HT1080 (cell line): Measurements from ENCODE around the gene TMEM258. TPM values are rescaled to one million over a fixed set of nuclear protein-coding genes. Genes with fewer than 3 reads are reported as not detected.

Source experiments
- DNase-seq: peaks from one replicate; pipeline ENCODE4 v3.0.0-alpha.2; 2015; ENCODE audit warnings: low read depth
- total RNA-seq: library from RNA; depleted of rRNA; stranded (reverse); fragments of >200 nt; shearing (Covaris generic); gene quantifications from 2 replicates; pipeline ENCODE4 v1.2.3, GENCODE V29; 2014

Gene TMEM258
- total RNA-seq, 1 experiment from 2014 or later, result 184 TPM

DNA sequence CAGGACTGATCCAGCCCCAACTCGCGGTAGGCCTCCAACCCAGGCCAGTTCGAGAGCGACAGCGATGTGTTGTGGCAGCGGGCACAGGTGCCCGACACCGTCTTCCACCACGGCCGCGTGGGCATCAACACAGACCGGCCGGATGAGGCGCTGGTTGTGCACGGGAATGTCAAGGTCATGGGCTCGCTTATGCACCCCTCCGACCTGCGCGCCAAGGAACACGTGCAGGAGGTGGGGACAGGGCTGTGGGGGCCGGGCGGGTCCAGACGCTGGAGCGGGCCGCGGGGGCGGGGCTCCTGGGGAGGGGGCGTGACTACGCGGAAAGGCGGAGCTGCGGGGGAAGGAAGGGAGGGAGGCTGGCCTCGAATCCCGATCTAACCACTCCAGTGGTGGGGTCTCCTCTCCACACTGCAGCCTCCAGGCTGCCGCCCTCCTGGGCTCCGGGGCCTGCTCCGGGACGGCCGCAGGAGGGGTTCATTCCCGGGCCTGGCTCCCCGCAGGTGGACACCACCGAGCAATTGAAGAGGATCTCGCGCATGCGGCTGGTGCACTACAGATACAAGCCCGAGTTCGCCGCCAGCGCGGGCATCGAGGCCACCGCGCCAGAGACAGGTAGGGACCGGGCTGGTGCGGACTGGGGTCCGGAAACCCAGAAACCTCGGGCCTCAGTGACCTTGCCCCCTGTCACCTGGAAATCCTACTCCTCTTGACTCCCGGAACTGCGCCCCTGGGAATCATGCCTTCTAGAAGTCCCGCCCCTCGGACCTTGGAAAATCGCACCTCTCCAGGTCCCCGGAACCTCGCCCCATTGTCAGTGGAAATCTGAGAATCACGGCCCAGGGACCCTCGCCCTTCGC lies 14.9 kb downstream of the TMEM258 start:
- no peak for DNase-seq

DNA sequence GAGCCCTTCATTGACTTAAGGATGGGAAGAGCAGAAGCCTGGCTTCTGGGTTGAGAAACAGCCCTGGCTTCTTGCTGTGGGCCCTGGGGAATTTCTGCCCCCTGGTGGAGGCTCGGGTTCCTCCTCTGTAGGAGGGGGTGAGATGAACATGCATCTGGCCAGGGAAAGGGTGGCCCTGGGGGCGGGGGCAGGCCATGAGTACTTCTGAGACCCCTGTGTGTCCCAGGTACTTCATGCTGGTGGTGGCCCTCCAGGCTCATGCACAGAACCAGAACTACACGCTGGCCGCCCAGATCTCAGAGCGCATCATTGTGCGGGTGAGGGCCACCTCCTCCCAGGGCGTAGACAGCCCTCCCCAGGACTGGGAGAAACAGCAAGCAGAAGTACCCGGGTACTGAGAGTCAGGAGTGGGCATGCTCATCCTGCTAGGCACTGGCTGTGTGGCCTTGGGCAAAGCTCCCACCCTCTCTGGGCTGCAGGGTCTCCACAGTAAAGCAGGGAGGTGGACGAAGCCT lies 15.8 kb downstream of the TMEM258 start:
- peak; percentile 62 for DNase-seq

DNA sequence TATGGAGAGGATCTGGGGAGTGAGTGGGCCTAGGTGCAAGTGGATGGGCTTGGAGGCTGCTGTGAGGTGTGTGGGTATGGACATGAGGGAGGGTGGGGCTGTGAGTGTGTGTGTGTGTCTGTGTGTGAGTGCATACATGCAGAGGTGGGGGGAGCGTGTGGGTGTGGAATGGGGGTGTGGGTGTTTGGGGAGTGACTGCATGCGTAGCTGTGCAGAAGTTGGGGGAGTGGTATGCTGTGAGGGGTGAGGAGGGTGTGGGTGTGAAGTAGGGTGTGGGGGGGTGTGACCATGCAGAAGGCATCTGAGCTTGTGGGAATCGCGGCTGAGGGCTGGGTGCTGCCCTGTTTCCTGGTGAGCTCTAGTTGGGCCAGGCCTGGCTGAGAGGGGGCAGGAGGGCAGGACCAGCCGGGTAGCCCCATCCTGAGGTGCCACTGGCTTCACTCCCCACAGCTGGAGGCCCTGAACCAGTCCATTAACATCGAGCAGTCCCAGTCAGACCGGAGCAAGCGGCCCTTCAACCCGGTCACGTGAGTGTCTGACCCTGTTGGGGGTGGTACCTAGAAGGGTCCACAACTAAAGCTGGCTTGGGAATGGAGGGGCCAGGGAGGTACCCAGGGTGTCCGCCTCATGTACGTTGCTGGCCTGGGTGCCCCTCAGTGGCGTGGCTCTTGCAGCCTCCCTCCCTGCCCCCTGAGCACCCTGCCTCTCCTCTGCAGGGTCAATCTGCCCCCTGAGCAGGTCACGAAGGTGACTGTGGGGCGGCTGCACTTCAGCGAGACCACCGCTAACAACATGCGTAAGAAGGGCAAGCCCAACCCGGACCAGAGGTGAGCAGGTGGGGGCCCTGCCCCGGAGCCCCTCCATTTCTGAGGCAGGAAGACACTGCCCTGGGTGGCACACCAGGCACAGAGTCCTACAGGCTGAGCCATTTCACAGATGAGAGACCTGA lies 16.5 kb downstream of the TMEM258 start:
- no peak for DNase-seq

DNA sequence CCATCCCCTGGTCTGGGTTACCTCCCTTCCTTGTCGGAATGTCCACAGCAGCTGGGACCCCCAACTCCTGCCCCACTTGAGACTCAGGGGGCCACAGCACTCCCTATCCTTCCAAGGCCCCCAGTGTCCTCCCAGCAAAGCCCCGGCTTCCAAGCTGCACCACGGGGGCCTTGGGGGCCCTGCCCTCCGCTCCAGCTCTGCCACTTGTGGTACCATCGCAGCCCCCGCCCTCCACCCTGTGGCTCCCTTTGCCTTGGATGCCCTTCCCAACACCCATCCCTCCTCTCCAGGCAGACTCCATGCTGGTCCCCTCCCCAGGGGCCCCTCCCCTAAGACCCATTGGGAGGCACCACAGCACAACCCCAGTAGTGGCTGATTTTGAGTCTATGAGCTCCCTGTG lies 17.3 kb downstream of the TMEM258 start:
- DNase-seq, result no peak

DNA sequence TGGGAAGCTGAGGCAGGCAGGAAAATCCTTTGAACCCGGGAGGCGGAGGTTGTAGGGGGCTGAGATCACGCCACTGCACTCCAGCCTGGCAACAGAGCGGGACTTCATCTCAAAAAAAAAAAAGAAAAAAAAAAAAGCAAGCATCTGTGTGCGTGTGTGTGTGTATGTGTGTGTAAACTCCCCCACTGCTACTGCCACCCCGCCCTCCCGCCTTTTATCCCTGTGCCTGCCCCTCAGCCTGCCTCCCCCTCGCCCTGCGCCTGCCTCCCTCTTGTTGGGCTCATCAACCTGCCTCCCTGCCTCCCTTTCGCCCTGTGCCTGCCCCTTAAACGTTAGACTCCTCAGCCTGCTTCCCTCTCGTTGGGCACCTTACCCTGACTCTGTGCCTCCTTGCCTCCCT lies 18.0 kb downstream of the TMEM258 start:
- no peak for DNase-seq

DNA sequence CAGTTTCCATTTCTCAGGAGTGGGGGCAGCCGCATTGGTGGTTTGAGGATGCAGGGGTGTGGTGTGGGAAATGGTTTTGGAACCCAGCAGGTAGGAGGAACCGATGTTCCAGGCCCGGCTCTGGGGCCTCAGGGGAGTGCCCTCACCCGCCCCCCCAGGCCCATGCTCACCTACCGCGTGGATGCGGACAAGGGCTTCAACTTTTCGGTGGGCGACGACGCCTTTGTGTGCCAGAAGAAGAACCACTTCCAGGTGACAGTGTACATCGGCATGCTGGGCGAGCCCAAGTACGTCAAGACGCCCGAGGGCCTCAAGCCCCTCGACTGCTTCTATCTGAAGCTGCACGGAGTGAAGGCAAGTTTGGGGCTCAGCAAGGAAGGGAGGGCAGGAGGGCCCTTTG lies 18.6 kb downstream of the TMEM258 start:
- DNase-seq, result no peak

DNA sequence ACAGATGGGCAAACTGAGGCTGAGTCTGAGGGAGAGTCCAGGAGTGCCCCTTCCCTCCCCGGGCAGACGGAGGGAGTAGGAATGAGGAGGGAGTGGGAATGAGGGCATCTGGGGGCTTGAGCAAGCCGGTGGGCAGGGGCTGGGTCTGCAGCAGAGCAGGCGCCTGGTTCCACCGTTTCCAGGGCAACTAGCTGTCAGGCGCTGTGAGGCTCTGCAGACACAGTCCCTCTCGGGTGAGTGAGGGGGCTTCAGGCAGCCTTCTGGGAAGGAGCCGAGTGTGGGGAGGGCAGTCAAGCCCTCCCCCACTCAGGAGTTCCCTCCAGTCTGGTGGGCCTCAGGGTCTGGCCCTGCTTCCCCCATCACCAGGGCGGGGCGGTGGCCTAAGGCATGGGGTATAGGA lies 19.0 kb downstream of the TMEM258 start:
- DNase-seq, result no peak

DNA sequence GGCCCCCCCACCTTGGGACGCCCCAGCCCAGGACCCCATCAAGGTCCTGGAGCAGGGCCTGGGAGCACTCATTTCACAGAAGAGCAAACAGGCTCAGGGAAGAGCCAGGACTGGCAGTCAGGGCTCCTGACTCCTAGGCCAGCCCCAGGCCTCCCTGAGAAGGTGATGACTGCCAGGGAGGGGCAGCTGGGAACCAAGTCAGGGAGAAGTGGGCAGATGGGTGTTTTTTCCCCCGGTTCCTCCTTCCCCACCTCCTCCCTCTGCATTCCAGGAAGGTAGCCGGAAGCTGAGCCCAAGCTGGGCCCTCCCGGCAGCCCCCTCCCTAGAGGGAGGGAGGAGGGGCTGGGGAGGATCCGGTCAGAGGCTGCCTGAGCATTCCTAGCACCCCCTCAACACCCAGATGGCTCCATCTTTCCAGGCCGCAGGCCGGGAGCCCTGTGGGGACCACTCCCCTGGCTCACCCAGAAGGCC lies 20.4 kb downstream of the TMEM258 start:
- no peak for DNase-seq

DNA sequence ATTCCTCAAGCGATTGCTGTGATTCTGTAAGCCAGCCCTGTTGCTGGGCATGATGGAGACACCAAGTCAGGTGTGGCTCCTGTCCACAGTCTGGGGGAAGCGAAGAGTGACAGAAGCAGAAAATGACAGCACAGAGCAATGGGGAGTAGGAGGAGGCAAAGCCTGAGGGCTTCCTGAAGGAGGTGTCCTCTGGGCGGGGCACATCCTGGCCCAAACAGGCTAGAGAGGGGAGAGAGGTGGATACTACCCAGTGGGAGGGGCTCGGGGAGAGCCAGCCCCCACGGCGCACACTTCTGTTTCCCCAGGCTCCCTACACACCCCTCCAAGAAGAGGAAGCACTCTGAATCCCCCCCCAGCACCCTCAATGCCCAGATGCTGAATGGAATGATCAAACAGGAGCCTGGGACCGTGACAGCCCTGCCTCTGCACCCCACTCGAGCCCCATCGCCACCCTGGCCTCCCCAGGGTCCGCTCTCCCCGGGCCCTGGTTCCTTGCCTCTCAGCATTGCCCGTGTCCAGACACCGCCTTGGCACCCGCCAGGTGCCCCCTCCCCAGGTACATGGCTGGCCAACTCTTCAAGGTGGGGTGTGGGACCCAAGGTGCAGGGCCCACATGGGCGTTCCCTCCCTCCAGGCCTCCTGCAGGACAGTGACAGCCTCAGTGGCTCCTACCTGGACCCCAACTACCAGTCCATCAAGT lies 21.1 kb downstream of the TMEM258 start:
- no peak for DNase-seq

DNA sequence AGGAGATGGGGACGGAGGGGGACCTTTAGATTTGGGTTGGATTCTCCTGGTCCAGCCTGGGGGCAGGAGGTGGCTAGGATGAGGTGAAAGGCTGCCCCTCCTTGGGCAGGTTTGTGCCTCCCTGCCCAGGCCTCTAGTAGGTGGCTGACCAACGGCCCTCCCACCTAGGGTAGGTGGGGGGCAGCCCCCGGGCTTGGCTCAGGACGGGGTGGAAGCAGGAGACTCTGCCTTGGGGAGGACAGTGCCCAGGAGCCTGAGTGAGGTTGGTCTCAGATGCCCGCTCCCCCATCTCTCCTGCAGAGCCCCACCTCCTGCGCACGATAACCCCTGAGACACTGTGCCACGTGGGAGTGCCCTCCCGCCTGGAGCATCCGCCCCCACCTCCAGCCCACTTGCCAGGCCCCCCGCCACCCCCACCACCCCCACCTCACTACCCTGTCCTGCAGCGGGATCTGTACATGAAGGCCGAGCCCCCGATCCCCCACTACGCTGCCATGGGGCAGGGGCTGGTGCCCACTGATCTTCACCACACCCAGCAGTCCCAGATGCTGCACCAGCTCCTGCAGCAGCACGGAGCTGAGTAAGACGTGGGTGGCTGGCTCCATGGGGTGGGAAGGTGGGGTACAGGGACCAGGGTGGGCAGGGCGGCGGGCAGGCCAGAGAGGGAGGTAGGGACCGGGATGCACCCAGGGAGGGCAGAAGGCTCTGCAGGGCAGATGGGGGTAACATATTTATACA lies 22.3 kb downstream of the TMEM258 start:
- DNase-seq, result no peak

DNA sequence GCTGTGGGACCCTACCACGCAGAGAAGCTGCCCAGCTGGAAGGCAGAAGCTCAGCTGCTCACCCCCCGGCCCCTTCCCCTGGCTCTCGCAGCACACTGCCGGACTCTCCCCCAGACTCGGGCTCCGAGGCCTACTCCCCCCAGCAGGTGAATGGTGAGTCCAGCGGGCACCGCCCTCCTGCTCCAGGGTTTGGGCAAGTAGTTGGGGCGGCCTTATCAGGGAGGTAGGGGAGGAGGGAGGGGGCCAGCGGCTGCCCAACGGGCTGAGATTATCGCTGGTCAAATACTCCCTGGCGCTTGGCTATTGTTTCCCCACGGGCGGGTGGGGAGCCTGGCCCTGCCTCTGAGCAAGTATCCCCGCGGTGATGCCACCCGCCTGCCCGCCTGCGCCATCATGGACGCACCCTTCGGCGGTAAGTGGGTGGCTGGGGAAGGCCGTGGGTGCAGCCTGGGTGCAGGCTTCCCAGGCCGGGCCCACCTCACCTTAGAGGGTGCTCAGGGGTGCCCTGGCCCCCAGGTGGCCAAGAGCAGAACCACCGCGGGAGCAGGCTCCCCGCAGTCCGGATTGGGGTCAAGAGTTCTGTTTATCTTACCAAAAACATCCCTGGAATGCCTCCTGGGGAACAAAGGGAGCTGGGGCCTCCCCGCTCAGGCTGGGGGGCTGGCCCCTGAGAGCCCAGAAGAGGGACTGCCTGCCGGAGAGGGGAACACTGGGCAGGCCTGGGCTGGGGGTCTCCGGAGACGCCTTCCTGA lies 23.1 kb downstream of the TMEM258 start:
- no peak for DNase-seq

DNA sequence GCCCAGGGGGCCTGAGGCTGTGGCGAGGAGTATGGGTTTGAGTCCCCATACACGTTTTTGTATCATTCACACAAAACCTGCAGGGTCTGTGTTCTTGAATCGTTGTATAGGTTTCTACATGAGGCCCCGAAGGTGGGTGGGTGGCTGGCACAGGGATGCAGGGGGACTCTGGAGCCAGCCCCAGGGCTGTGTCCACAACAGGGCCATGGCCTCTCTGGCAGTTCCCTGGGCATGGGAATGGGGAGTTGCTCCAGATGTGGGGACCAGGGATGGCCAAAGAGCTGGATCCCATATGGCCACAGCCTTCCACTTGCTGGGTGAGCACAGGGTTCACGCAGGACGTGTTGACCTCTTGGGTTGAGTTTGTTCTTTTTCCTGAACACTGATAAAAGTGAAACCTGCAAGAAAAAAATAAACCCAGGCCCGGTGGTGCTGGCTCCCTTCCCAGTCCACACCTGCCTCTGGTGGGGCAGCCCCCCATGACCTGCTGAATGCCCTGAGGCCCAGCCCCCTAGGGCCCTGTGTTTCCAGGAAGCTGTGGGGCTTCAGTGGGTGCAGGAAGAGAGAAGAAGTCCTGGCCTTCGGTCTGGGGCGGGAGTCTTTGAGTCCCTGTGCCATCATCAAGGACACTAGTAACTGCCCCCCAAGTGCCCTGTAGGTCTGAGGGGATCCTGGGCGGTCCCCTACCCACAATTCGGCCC lies 23.9 kb downstream of the TMEM258 start:
- no peak for DNase-seq

DNA sequence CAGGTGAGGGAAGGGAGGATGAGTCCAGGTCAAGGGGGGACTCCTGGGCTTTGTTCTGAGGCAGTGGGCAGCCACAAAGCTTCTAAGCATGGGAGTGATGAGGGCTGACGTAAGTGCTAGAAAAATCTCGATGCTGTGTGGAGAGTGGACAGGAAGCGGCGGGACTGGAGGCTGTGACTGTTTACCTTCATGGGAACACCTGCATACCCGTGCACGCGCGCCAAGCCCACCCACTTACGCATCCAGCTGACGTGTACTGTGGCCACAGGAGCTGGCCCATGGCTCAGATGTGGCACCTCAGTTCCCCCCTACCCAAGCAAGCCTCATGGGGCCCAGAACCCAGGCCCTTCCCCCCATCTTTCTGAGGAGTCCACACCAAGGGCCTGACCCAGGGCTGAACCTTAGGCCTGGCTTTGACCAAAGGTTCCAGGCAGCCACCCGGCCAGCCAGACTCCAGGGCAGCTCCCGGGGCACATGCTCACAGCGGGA lies 26.0 kb downstream of the TMEM258 start:
- DNase-seq, result peak; percentile 38

DNA sequence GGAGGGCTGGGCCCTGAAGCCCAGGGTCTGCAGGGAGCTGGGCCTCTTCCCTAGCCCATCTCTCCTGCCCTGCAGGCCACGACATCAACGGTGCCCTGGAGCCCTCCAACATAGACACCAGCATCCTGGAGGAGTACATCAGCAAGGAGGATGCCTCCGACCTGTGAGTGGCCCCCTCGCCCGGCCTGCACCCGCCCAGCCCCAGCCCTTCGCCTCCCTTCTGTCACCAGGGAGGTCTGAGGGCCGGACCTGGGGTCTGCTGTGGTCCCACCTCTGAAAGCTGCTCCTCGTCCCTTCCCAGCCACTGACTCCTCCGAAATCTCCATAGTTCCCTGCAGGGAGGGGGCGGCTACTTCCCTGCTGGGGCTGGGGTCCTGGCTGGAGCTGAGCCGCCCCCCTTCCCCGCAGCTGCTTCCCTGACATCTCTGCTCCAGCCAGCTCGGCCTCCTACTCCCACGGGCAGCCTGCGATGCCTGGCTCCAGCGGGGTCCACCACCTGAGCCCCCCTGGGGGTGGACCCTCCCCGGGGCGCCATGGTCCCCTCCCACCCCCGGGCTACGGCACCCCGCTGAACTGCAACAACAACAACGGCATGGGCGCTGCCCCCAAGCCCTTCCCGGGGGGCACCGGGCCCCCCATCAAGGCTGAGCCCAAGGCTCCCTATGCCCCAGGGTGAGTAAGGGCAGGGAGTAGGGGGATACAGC lies 26.7 kb downstream of the TMEM258 start:
- no peak for DNase-seq

DNA sequence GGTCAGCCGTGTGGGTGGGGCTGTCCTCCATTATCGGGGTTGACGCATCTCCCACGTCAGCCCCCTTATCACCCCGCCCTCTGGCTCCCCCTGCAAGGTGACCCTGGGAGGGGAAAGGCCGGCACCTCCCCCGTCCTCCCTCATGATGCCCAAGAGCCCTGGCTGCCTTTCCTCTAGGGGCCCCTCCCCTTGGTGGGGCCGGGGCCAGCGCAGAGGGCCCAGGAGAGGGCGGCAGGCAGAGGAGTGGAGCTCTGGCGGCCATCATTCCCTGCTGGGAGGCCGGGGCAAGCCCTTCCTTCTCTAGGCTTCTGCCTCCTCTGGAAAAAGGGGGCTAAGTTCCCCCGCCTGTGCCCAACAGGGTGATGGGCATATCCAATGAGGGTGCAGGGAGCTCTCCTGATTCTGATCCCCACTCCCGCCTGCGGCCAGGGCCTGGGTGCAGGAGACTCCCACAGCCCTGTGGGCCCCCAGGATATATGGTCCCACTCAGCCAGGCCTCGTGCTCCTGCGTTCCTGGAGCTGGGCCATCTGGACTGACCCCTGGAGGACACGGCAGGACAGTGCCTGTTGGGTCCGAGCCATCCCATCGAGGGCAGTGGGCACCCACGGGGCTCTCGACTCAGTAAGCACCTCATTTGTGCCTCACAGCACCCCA lies 27.7 kb downstream of the TMEM258 start:
- DNase-seq, result no peak

DNA sequence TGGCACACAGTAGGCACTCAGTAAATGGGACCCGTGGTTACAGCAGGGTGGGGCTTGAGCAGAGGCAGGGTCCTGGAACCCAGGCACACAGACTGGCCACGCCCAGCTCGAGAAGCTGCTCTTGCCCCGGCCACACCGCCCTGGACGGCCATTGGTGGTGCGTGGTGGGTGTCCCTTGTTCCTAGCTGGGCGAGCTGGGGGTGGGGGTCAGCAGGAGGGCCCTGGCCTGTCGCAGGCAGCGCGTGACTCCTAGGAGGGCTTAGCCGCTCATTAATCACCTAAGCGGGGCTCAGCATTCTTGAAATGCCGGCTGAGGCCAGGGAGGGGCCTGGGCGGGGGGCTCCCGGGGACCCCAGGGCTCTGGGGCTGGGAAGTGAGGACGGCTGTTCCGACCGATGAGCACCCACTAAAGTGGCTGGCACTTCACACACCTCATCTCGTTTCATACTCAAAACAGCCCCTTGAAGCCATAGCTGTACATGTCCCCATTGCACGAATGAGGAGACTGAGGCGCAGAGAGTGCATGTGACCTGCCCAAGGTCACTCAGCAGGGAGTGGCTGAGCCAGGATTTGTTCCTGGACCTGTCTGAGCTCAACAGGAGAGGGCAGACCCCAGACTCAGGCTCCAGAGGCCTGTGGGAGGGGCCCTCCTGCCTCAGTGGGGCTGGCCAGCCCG lies 28.3 kb downstream of the TMEM258 start:
- no peak for DNase-seq

DNA sequence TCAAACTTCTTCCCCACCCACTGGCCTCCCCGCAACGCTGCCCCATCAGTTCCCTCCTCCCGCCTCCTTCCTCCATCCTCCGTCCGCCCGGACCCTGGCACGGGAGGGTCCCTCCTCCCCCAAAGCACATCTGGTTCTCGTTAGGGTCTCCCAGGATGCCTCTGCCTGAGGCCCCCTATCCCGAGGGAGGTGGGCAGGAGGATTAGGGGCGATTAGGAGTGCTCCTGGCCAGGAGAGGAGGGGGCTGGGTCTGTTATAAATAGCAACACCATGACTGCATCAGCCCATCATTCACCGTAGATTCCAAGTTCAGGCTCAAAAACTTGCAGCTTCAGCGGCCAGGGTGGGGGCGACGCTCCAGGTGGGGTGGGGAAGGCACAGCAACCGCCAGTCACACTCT lies 29.6 kb downstream of the TMEM258 start:
- DNase-seq, result no peak
